ENCODE data around the gene PEPD.

GRCh38 chr19:33557196-33557595 is 35.6 kb upstream of the PEPD start:
- TF ChIP-seq CTCF (IDR thresholded peaks at IDR 0.05; ENCODE audit: low read length): no peak
- no peak for TF ChIP-seq EZH2 (IDR thresholded peaks at IDR 0.05; ENCODE audit: borderline replicate concordance, low read length)

All from OCI-LY1 (cell line).